GM21825 (cell line): ENCODE measurements around the gene DNAJB13.
"Not testable (repeated sequence)": the region's sequence is repeated elsewhere in the genome, so short reads cannot be mapped to it uniquely, and the experiment has no call there.

Experiments used
- ATAC-seq: cut with Tn5 transposase; IDR thresholded peaks from one replicate; pipeline ENCODE4 v1.9.1; 2021; ENCODE audit warnings: mild to moderate bottlenecking, moderate library complexity; ENCODE audit not compliant: unreplicated experiment

Gene DNAJB13, protein sequence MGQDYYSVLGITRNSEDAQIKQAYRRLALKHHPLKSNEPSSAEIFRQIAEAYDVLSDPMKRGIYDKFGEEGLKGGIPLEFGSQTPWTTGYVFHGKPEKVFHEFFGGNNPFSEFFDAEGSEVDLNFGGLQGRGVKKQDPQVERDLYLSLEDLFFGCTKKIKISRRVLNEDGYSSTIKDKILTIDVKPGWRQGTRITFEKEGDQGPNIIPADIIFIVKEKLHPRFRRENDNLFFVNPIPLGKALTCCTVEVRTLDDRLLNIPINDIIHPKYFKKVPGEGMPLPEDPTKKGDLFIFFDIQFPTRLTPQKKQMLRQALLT

DNA sequence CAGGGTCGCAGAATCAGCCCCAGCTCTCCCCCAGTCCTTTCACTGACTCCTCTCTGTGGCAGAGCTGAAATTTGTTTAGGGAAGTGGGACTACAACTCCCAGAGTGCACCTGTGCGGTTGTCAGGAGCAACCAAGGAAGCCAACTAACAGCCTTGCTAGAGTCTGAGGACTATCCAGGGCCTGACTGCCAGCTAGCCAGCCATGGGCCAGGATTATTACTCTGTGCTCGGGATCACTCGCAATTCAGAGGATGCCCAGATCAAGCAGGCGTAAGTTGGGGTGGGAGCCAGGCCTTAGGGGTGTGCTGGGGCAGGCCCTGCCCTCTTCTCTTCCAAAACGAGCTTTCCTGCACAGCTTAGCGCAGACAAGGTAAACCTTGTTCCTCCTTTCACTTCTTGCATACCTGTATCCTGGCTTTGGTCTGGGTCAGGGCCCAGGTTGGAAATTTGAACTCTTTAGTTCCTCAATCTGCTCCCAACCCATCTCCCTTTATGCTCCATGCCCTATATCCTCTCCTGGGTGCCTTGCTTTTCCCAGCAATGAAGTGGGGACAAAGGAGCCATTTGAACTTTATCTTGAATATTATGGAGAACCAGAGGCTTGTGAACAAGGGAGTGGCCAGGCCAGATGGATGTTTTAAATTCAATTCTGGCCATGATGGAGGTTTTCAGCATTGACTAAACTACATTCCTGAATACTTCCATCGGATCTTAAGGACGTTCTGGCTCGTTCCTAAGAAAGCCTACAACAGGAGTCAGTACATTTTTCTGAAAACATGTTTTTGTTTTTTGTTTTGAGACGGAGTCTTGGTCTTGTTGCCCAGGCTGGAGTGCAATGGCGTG lies at the start of gene DNAJB13:
Gene DNAJB13 (plus strand): TSS at position 158 of the 842 bp plus-strand sequence. CDS start 44 bp downstream, at position 202.
- peak; percentile 73 for ATAC-seq

DNA sequence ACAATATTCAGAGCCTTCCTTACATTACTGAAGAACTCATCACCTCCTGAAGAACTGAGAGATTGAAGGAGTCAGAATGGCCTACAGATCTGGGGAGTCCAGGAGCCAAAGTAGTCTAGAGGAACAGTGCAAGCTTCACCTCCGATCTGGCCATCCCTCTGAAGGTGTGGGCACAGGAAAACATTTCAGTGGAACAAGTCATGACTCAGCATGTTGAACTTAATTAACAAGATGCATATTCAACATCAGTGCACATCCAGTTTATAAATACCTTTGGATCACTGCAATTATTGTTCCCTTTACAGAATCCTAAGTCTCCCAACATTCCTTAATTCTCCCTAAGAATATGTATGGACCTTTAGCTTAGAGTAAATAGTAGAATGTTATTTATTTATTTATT lies 48.5 kb upstream of the DNAJB13 start:
- no peak for ATAC-seq

DNA sequence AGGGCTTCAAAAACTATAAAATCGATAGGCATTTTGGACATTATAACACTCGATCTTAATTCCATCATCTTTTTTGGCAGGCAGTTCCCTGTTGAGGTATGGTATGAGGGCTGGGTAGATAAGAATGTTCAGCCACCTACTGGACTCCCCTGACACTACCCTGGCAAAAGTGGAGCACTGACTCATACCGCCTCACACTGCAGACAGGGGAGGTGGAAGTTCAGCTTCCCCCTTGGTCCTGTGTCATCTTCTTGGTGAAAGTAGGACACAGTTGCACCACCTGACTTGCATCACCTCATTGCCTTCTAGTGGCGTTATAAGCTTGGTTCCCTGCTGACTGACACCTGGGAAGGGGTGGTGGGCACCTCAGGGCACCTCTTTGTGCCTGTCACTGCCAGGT lies 43.6 kb upstream of the DNAJB13 start:
- no peak for ATAC-seq

DNA sequence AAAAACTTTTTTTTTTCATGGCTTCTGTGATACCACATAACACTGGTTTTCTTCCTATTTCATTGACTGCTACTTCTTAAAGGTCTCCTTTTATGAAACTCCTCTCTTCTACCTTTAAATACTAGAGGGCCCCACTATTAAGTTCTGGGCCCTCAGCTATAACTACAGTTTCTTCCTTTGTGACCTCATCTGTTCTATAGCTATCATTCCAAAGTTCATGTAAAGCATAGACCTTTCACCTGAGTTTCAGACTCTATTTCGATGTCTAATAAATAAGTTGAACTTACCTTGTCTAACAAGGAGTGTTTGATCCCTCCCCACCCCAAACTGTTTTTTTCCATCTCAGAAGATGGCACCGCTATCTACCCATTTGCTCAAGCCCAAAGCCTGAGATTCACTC lies 38.8 kb upstream of the DNAJB13 start:
- no peak for ATAC-seq

DNA sequence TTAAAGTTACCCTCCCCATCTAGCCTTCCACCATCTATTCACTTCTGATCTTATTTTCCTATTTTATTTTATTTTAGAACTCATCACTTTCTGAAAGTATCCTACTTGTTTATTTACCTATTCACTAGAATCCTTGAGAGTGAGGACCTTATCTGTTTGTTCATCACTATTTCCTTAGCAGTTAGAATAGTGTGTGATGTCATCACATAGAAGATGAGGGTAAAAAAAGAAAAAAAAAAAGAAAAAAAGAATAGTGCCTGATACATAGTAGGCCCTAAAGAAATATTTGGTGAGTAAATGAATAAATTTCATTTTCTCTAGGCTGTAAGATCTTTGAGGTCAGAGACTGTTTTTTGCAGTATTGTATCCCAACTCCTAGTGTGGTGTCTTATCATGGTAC lies 37.4 kb upstream of the DNAJB13 start:
- ATAC-seq, result no peak

DNA sequence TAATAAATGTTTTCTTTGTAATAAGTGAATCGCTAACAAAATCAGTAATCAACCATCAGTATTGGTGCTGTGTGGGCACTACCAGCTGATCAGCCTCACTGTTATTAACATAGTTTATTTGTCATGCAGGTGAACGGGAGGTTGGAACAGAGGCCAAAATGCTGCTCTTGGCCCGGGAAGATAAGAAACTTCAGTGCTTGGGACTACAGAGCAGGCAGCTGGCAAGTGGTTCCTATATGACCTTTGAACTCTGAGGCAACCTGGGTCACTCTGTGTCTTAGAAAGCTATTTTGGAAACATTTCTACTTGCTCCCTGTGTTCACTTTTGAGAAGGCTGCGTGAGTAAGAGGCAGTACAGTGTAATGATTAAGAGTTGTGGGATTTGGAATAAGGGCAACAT lies 36.5 kb upstream of the DNAJB13 start:
- no peak for ATAC-seq

DNA sequence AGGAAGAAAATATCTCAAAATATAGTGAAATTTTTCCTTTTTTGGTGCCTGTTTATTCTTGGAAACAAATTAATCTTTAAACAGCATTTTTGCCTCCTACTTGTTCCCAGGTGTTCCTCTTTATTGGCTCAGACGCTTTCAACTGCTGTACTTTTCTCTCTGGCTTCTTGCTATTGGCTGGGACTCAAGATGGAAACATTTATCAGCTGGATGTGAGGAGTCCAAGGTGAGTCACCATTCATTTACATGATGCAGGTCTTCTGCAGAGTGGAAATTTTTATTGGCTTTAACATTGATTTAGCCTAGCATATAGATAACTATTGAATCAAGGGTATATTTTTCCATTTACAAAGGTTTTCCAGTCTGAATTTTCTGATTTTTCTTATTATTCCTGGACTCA lies 34.4 kb upstream of the DNAJB13 start:
- no peak for ATAC-seq

DNA sequence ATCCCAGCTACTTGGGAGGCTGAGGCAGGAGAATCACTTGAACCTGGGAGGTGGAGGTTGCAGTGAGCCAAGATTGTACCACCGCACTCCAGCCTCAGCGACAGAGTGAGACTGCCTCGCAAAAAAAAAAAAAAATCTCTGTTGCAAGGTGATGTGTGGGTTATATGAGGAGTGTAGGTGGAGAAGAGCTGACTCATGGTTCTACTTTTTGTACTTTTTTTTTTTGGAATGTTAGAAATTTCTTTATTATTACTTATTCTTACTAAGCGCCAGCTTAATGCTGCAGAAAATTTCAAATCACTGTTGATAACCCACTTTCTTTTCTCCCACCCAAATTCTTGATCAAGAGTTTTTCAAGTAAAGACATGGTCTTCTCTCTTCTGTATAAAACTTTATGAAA lies 29.6 kb upstream of the DNAJB13 start:
- no peak for ATAC-seq

DNA sequence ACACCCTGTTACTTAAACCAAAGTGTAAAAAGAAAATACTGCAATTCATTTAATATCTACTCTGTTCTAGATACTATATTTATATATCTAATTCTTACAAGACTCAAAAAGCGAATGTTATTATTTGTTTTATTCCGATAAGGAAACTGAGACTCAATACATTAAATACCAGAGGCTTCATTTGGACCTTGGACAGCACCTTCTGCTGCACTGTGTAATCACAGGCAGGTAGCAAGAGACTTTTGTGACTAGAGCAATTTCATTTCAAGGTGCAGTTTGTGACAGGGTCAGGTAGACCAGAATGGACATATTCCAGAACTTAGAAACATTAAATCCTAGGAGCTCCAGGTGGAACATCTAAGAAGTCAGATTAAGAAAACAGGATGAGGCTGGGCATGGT lies 21.4 kb upstream of the DNAJB13 start:
- ATAC-seq, result no peak

DNA sequence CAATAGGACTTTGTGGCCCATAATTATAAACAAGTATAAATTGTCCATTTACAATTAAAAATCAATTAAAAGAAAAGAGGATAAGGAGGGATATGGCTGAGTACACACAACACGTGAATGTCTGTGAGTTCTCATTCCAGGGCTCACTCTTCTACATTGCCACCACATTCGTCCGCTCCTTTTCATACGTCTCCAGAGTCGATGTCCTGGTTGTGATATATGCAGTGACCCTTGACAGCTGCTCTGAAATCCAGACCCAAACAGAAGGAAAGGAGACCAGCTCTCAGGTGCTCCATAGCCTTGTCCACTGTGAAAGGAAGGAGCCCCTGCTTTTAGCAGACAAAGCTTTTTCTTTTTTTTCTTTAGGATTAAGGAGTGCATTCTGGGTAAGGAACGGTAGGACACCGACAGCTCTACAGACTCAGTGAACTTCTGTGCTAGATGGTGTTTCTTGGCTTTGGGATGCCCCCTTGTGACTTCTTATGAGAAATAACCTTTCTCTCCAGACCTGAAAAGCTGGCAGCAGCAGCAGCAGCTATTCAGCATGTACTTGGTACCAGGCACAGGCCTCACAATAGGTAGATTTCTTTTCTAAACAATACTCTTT lies 19.7 kb upstream of the DNAJB13 start:
- ATAC-seq, result no peak

DNA sequence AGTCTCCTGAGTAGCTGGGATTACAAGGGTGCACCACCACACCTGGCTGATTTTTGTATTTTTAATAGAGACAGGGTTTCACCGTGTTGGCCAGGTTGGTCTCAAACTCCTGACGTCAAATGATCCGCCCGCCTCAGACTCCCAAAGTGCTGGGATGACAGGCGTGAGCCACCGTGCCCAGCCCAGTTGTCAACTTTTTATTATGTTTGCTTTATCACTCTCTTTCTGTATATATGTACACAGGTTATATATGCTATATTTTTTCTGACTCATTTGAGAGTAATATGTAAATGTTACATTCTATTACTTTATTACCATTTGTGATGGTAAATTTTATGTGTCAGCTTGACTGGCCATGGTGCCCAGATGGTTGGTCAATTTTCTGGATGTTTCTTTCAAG lies 18.9 kb upstream of the DNAJB13 start:
- ATAC-seq, result no peak

DNA sequence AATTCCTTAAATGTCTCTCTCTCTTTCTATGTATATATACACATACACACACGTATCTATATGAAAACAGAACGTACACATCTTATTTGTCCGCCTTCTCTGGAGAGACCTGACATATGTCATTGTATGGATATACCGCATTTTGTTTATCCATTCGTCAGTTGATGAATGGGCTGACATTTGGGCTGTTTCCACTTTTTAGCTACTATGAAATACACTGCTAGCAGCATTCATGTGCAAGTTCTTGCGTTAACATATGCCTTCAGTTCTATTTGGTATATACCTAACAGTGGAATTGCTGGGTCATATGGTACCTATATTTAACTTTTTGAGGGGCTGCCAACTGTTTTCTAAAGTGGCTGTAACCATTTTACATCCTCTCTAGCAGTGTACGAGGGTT lies 18.0 kb upstream of the DNAJB13 start:
- no peak for ATAC-seq

DNA sequence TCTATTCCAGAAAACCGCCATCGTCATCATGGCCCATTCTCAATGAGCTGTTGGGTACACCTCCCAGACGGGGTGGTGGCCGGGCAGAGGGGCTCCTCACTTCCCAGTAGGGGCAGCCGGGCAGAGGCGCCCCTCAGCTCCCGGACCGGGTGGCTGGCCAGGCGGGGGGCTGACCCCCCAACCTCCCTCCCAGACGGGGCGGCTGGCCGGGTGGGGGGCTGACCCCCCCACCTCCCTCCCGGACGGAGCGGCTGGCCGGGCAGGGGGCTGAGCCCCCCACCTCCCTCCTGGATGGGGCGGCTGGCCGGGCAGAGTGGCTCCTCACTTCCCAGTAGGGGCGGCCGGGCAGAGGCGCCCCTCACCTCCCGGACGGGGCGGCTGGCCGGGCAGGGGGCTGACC lies 14.8 kb upstream of the DNAJB13 start:
- ATAC-seq, result not testable (repeated sequence)

DNA sequence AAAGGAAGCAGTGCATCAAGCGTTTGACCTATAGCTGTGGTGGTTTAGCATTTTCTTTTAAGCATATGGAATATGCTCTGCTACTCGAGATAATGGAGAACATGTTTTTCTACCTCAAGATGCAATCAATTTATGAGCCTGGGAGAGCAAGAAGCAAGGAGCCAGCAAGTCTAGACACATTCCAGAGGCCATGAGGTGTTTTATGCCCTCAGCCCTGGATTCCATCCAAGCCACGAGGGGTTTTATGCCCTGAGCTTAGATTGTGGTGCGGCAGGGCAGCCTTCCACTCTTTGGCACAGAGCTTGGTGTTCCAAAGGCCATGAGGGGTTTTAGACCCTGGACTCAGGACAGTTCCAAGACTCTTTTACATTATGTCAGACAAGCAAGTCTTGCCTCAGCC lies 11.7 kb upstream of the DNAJB13 start:
- ATAC-seq, result no peak

DNA sequence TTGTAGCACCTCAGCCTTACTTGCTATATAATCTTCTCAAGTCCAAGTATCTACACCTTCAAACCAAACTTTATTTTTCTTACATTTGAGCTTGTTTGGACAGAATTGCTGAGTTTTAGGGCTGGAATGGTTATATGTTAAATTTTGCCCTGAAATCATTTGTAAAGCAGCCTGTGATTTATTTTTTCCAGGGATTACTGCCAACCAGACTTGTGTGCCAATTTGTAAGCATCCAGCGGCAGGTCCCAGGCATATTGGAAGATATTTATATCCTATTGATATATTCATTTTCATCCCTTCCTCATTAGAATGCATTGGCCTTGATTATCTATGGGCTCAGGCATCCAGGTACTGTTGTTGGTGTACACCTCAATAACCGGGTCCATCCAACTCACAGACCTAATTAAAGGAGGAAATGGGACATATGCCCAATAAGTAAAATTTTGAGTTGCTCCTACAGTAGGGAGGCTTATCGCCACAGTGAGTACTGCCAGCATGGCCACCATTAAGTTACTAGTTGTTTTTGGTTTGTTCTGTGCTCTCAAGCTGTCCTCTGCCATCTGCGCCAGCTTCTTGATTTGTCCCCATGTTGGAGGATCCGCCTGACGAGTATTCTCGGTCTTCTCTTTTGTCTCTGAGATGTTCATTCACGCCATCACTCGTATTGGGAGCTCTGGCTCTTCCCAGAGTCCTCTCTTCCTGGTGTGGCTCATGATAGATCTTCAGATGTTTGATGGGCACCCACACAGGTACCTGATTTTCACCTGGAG lies 9.8 kb upstream of the DNAJB13 start:
- ATAC-seq, result no peak

DNA sequence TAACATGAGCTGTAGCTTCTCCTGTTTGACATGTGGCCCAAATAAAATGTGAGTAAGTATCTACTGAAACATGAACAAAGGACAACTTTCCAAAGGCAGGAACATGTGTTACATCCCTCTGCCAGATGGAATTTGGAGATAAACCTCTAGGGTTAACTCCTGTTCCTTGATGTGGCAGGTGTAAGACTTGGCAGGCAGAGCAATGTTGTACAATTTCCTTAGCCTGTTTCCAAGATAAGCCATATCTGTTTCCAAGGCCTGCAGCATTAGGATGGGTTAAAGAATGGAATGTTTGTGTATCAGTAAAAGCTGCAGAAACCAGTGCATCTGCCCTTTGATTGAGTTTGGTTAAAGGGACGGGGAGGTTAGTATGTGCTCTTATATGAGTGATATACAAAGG lies 8.8 kb upstream of the DNAJB13 start:
- ATAC-seq, result no peak

DNA sequence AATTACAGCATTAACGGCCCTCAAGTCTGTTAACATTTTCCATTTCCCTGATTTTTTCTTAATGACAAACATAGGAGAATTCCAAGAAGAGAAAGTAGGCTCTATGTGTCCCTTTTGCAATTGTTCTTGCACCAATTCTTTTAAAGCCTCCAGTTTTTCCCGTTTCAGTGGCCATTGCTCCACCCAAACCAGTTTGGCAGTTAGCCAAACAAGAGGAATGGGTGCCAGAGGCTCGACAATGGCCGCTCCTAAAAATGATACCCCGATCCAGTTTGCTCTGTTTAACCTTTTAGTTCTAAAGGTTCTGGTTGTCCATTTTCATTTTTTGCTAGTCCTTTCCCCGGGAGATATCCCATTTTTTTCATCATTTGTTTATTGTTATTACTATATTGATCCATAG lies 6.7 kb upstream of the DNAJB13 start:
- no peak for ATAC-seq

DNA sequence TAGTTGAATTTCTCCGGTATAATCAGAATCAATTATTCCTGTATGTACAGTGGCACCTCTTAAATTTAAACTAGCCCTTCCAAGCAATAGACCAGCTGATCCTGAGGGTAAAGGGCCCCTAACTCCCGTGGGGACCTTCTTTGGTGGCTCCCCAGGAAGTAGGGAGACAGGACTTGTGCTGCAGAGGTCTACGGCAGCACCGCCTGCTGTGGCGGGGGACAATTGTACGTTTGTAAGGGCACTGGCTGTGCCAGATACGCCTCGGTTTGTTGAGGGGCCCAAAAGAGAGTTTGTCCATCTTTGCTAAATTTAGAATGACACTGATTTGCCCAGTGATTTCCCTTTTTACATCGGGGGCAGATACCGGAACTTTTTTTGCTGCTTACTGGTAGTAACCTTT lies 5.9 kb upstream of the DNAJB13 start:
- ATAC-seq, result no peak

DNA sequence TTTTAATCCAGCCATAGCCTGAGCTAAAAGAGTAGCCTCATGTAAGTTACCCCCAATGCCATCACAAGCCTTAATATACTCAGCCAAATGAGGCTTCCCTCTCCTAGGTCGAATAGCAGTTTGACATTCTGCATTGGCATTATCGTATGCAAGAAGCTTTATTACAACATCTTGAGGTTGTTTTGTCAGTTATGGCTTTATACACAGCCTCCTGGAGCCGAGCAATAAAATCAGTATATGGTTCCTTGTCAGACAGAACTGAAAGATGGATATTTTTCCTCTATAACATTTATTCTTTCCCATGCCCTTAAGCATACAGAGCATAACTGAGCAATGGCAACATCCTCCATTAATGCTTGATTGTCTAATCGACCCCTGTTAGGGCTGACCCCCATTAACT lies 5.4 kb upstream of the DNAJB13 start:
- ATAC-seq, result no peak

DNA sequence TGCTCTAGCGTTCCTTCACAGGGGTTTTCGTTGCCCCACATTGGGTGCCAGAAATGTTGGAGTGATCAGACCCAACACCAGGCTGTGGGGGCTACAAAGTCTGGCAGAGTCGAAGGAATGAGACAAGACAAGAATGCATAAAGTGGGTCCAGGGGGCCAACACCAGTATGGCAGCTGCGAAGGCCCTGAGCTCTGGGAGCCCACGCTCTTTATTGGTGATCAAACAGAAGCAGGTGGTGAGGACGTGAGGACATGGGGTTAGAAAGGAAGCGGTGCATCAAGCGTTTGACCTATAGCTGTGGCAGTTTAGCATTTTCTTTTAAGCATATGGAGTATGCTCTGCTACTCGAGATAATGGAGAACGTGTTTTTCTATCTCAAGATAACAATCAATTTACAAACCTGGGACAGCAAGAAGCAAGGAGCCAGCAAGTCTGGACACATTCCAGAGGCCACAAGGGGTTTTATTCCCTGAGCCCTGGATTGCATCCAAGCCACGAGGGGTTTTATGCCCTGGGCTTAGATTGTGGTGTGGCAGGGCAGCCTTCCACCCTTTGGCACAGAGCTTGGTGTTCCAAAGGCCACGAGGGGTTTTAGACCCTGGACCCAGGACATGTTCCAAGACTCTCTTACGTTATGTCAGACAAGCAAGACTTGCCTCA lies 3.9 kb upstream of the DNAJB13 start:
- ATAC-seq, result no peak

DNA sequence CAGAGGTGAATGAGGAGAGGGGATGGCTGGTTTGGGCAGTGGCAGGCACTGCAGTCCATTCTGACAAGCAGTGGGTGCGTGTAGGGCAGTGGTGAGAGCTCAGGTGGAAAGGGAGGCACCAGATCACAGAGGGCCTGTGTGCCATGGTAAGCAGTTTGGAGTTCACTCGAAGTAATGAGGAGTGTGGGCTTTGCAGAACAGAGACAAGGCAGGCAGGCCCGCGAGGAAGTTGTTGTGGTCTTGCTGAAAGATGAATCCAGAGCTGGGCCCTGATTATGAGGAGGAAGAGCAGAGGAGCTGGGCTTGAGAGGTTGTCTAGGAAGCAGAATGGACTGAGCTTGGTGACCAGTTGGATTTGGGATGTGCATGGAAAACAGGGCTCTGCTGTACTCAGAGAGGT lies 1.6 kb upstream of the DNAJB13 start:
- no peak for ATAC-seq
